Activated naive CD4-positive, alpha-beta T cell treated with anti-CD3 and anti-CD28 coated beads for 36 hours (primary cell): ENCODE measurements around the gene AATK. TPM values are rescaled to one million over a fixed set of nuclear protein-coding genes. Genes with fewer than 3 reads are reported as not detected.

Experiments used
- CTCF ChIA-PET: fragments of 350-600 bp; sonication (Branson Sonifier 250); formaldehyde crosslinking; loops from one replicate; lab custom pipeline; 2021; ENCODE audit warnings: antibody characterized with exemption; lab: Charles Lee
- DNase-seq: peaks from one replicate; pipeline ENCODE4 v3.0.0-alpha.2; 2020
- H3K27ac Mint-ChIP-seq: one replicate; pipeline ENCODE4 v1.8.0; 2021; ENCODE audit warnings: mild to moderate bottlenecking, mixed read lengths
- H3K27me3 Mint-ChIP-seq: one replicate; pipeline ENCODE4 v1.8.0; 2021; ENCODE audit warnings: low read depth, mixed read lengths
- H3K36me3 Mint-ChIP-seq: one replicate; pipeline ENCODE4 v1.8.0; 2021; ENCODE audit warnings: low read depth, mixed read lengths
- H3K4me1 Mint-ChIP-seq: one replicate; pipeline ENCODE4 v1.8.0; 2021; ENCODE audit warnings: low read depth, mixed read lengths
- H3K4me3 Mint-ChIP-seq: one replicate; pipeline ENCODE4 v1.8.0; 2021; ENCODE audit warnings: mild to moderate bottlenecking, moderate library complexity, mixed read lengths
- H3K9me3 Mint-ChIP-seq: one replicate; pipeline ENCODE4 v1.8.0; 2021; ENCODE audit warnings: mixed read lengths
- intact Hi-C: fragments of 100-400 bp; cut with micrococcal nuclease; formaldehyde crosslinking; loops from one replicate; pipeline ENCODE4 v1.15.1; 2023
- total RNA-seq, 2 experiments: library from RNA; stranded (reverse); gene quantifications; one replicate each; pipeline ENCODE4 v1.2.3, GENCODE V29; 2021

Gene AATK
- total RNA-seq, 2 experiments from 2014 or later: 0.32 TPM; not detected in 1

- H3K27me3 Mint-ChIP-seq: no peaks in the 10 kb centered on the region
- no peak overlapping the region for H3K27ac Mint-ChIP-seq
- H3K36me3 Mint-ChIP-seq: no peaks in the 10 kb centered on the region
- DNase-seq: no peak
- H3K9me3 Mint-ChIP-seq: no peaks in the 10 kb centered on the region
- no peaks in the 10 kb centered on the region for H3K4me1 Mint-ChIP-seq
- CTCF ChIA-PET: no interaction called here
- no peak overlapping the region for H3K4me3 Mint-ChIP-seq
- intact Hi-C loops: no loop called here
Observed at GRCh38 chr17:81193470-81194224, 27.6 kb upstream of the AATK start.

GRCh38 chr17:81193051-81193410, 27.0 kb upstream of the AATK start:
- Mint-ChIP-seq H3K9me3 (no peaks in the 10 kb centered on the region), H3K36me3 (no peaks in the 10 kb centered on the region), H3K27ac (no peak overlapping the region), H3K4me1 (no peaks in the 10 kb centered on the region), H3K4me3 (no peak overlapping the region), H3K27me3 (no peaks in the 10 kb centered on the region)
- intact Hi-C loops: no loop called here
- CTCF ChIA-PET: no interaction called here
- no peak for DNase-seq

- DNase-seq: no peak
- Mint-ChIP-seq H3K27ac (no peak overlapping the region), H3K9me3 (no peaks in the 10 kb centered on the region), H3K36me3 (no peaks in the 10 kb centered on the region), H3K27me3 (no peaks in the 10 kb centered on the region), H3K4me3 (no peak overlapping the region), H3K4me1 (no peaks in the 10 kb centered on the region)
- intact Hi-C loops: no loop called here
- CTCF ChIA-PET: no interaction called here
Observed at GRCh38 chr17:81192386-81193050, 26.5 kb upstream of the AATK start.

GRCh38 chr17:81191646-81192045, 25.6 kb upstream of the AATK start:
- Mint-ChIP-seq H3K9me3 (no peaks in the 10 kb centered on the region), H3K27ac (no peak overlapping the region), H3K4me3 (no peak overlapping the region), H3K27me3 (no peaks in the 10 kb centered on the region), H3K36me3 (no peaks in the 10 kb centered on the region), H3K4me1 (no peaks in the 10 kb centered on the region)
- no peak for DNase-seq
- intact Hi-C loops: no loop called here
- CTCF ChIA-PET: no interaction called here

GRCh38 chr17:81191116-81191515, 25.1 kb upstream of the AATK start:
- Mint-ChIP-seq H3K9me3 (no peaks in the 10 kb centered on the region), H3K4me1 (no peaks in the 10 kb centered on the region), H3K4me3 (no peak overlapping the region), H3K27me3 (no peaks in the 10 kb centered on the region), H3K27ac (no peak overlapping the region), H3K36me3 (no peaks in the 10 kb centered on the region)
- intact Hi-C loops: no loop called here
- no peak for DNase-seq
- CTCF ChIA-PET: no interaction called here

- Mint-ChIP-seq H3K4me3 (no peak overlapping the region), H3K36me3 (no peaks in the 10 kb centered on the region), H3K4me1 (no peaks in the 10 kb centered on the region), H3K9me3 (no peaks in the 10 kb centered on the region), H3K27ac (no peak overlapping the region), H3K27me3 (no peaks in the 10 kb centered on the region)
- CTCF ChIA-PET: no interaction called here
- no peak for DNase-seq
- intact Hi-C loops: no loop called here
Observed at GRCh38 chr17:81190591-81190990, 24.6 kb upstream of the AATK start.

- CTCF ChIA-PET: interaction anchor here (0.8 kb wide), 1 partner anchor 45 kb away, joined by 3 read pairs; no protein-coding TSS in a partner anchor
- no peaks in the 10 kb centered on the region for H3K4me1 Mint-ChIP-seq
- H3K4me3 Mint-ChIP-seq: no peak overlapping the region
- H3K36me3 Mint-ChIP-seq: no peaks in the 10 kb centered on the region
- no peak overlapping the region for H3K27ac Mint-ChIP-seq
- no peaks in the 10 kb centered on the region for H3K9me3 Mint-ChIP-seq
- intact Hi-C loops: no loop called here
- no peak for DNase-seq
- H3K27me3 Mint-ChIP-seq: no peaks in the 10 kb centered on the region
Observed at GRCh38 chr17:81189670-81190530, 23.9 kb upstream of the AATK start.

GRCh38 chr17:81189016-81189415, 23.0 kb upstream of the AATK start:
- CTCF ChIA-PET: interaction anchor here (0.7 to 0.9 kb wide), 2 partner anchors 55 to 166 kb away, joined by 3 to 4 read pairs; no protein-coding TSS in a partner anchor
- Mint-ChIP-seq H3K36me3 (no peaks in the 10 kb centered on the region), H3K27me3 (peaks cover 3% of the 10 kb centered on the region)

GRCh38 chr17:81188491-81188840, 22.4 kb upstream of the AATK start:
- Mint-ChIP-seq H3K9me3 (no peaks in the 10 kb centered on the region), H3K4me3 (no peak overlapping the region), H3K27ac (no peak overlapping the region), H3K4me1 (no peaks in the 10 kb centered on the region), H3K36me3 (no peaks in the 10 kb centered on the region), H3K27me3 (peaks cover 4% of the 10 kb centered on the region)
- intact Hi-C loops: no loop called here
- no peak for DNase-seq
- CTCF ChIA-PET: interaction anchor here (0.9 kb wide), 1 partner anchor 165 kb away, joined by 4 read pairs; no protein-coding TSS in a partner anchor

More at GRCh38 chr17:81189016-81189415, 23.0 kb upstream of the AATK start:
- intact Hi-C loops: no loop called here
- Mint-ChIP-seq H3K27ac (no peak overlapping the region), H3K4me3 (no peak overlapping the region), H3K4me1 (no peaks in the 10 kb centered on the region), H3K9me3 (no peaks in the 10 kb centered on the region)
- DNase-seq: no peak

- no peak overlapping the region for H3K4me3 Mint-ChIP-seq
- CTCF ChIA-PET: no interaction called here
- H3K4me1 Mint-ChIP-seq: no peaks in the 10 kb centered on the region
- no peaks in the 10 kb centered on the region for H3K9me3 Mint-ChIP-seq
- no peaks in the 10 kb centered on the region for H3K36me3 Mint-ChIP-seq
- intact Hi-C loops: no loop called here
- peaks cover 4% of the 10 kb centered on the region for H3K27me3 Mint-ChIP-seq
- H3K27ac Mint-ChIP-seq: no peak overlapping the region
- DNase-seq: no peak
Observed at GRCh38 chr17:81187586-81188490, 21.8 kb upstream of the AATK start.

GRCh38 chr17:81187120-81187519, 21.1 kb upstream of the AATK start:
- peaks cover 4% of the 10 kb centered on the region for H3K27me3 Mint-ChIP-seq
- H3K27ac Mint-ChIP-seq: no peak overlapping the region
- intact Hi-C loops: no loop called here
- H3K4me3 Mint-ChIP-seq: no peak overlapping the region
- no peaks in the 10 kb centered on the region for H3K36me3 Mint-ChIP-seq
- no peak for DNase-seq
- H3K9me3 Mint-ChIP-seq: no peaks in the 10 kb centered on the region
- CTCF ChIA-PET: no interaction called here
- no peaks in the 10 kb centered on the region for H3K4me1 Mint-ChIP-seq

- Mint-ChIP-seq H3K9me3 (no peaks in the 10 kb centered on the region), H3K27me3 (peaks cover 4% of the 10 kb centered on the region), H3K36me3 (no peaks in the 10 kb centered on the region), H3K4me1 (no peaks in the 10 kb centered on the region), H3K4me3 (no peak overlapping the region), H3K27ac (no peak overlapping the region)
- DNase-seq: no peak
- intact Hi-C loops: no loop called here
- CTCF ChIA-PET: no interaction called here
Observed at GRCh38 chr17:81186203-81186602, 20.2 kb upstream of the AATK start.
